GM15510 (cell line): ENCODE data around the gene ABCD1.

ENCODE experiments used
- POLR2A ChIP-seq: IDR thresholded peaks from 3 replicates; pipeline ENCODE4 v1.6.1; 2011; ENCODE audit warnings: borderline replicate concordance; ENCODE audit not compliant: insufficient read length; ENCODE audit errors: extremely low read depth

ABCD1 gene

GRCh38 chrX:153744210-153745066 is 19.8 kb downstream of the ABCD1 start:
- TF ChIP-seq POLR2A, result no peak

DNA sequence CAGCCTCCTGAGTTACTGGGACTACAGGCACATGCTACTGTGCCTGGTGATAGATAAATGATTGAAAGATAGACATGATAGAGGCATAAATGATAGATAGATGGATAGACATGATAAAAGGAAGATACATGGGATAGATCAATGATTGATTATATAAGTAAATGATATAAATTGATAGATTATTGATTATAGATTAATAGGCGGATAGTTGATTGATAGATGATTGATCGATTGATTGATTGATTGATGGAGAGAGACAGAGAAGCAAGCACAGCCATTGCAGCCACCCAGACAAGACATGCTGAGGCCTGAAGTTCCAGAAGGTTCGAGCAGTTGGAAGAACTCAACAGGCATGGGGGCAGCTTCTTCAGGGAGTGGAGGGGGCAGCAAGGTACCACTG is 21.7 kb downstream of the ABCD1 start:
- no peak for TF ChIP-seq POLR2A

DNA sequence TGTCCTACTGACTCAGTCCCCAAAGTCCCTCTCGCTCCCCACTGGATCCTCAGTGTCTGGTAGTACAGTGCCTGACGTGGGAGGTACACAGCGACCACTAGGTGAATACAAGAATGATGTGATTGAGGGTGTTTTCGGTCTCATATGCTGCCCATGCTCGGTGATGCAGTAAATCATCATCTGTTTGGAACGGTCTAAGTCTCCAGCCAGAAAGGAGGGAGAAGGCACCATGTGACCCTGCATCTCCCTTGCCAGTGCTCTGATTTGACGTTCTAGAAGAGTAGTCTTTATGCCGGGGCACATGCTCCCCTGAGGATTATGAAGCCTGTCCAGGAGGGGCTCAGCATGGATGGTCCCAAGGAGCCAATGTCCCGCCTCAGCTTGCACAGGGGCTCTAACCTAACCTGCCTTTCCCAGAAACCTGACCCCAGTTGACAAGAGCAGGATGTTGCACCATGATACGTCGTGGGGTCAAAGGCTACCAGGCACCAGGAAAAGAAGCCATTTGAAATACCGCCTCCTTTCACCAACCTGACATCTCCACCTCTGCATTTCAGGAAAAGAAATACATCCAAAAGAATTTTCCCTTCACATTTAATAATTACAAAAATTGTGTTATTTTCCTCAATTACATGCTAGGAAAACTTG is 25.6 kb downstream of the ABCD1 start:
- no peak for TF ChIP-seq POLR2A

- TF ChIP-seq POLR2A, result no peak
Observed at GRCh38 chrX:153755136-153755535, 30.5 kb downstream of the ABCD1 start.

GRCh38 chrX:153761863-153762262 is 37.2 kb downstream of the ABCD1 start:
- no peak for TF ChIP-seq POLR2A

GRCh38 chrX:153762626-153763173 is 38.0 kb downstream of the ABCD1 start:
- no peak for TF ChIP-seq POLR2A

- TF ChIP-seq POLR2A, result no peak
Observed at GRCh38 chrX:153763298-153763932, 38.8 kb downstream of the ABCD1 start.

DNA sequence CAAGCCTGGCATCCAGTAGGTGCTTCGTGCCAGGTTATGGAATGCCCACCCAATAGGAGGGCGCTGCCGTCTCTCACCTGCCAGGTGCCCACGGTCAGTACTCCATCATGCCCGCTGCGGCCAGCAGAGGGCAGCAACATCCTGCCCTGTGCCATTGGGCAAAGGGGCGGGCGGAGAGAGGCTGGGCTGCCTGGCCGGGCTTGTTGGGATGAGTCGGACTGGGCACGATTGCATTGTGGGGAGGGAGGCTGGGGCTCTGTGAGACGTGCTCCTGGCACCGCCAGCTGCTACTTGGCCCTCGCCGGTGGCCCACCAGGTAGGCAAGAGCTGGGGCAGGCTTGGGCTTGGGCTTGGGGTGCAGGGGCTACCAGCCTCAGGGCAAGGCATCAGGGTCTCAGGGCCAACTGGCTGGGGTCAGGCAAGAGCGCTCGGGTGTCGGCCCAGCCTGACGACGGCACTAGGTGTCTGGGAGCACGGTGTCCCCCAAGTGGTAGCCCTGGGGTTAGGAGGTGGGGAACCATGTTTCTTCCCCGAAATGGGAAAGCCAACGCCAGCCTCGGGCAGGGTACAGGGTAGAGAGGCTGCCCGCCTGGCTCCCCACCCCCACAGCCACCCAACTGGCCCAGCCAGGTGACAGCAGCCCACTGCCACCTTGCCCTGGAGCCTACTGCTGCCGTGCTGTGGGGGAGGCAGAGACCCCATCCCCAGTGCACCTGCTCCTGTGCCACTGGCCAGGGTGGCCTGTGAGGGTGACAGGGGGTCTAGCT is 39.5 kb downstream of the ABCD1 start, which contains the start of gene PLXNB3:
PLXNB3 (plus strand) TSS at position 261 of the 767 bp plus-strand sequence. CDS start 1,287 bp downstream, outside the sequence.
- TF ChIP-seq POLR2A, result no peak

DNA sequence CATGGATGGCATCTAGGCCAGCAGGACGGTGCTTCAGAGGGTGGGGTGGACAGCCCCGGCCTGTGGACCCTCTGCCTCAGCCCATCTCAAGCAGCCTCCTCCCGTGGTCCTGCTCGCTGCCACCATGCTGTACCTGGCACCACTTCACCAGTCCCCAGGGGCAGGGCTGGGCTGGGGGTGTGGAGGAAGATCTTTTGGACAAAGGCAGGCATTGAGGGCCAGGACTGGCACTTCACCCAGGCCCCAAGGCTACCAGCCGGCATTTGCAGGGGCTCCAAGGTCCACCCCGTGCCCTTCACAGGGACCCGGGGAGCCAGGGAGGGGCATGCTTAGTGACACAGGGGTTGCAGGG is 40.1 kb downstream of the ABCD1 start:
- TF ChIP-seq POLR2A, result no peak

DNA sequence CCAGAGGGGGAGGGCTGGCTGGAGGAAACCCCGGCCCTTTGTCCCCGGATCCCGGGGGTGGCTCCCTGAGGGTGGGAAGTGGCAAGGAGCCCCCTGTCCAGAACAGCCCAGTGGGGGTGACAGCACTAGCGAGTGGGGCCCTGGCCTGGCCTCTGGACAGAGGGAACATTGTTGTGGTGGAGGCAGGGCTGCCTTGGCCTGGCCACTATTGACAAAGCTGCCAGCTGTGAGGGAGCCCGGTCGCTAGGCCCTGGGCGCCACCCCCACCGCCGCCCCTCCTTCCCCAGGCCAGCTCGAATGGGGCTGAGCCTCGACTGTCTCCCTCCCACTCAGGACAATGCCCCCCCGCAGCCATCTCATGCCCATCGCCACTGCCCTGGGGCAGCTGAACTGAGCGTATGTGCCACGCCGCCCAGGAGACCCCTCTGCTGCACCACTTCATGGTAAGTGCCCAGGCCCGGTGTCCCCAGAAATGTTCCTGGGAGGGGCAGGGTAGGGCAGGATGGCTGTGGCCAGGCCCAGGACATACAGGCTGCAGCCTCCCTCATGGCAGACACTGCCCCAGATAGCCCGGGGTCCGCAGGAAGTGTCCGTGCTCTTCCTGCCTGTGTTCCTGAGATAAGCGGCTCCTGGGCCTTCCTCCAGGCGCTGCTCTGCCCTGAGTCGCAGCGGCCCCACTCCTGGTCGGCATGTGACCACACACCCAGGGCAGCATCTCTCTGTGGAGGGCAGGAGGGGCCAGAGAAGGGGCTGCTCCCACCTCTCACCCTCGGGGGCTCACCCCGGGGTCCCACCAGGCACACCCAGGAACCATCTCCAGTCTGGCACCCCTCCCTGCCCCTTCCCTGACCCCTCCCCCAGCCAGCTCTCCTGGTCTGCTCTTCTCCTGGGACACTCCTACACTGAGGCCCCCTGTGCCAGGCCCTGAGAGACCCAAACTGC is 40.8 kb downstream of the ABCD1 start:
- no peak for TF ChIP-seq POLR2A

GRCh38 chrX:153766098-153766817 is 41.6 kb downstream of the ABCD1 start:
- no peak for TF ChIP-seq POLR2A

DNA sequence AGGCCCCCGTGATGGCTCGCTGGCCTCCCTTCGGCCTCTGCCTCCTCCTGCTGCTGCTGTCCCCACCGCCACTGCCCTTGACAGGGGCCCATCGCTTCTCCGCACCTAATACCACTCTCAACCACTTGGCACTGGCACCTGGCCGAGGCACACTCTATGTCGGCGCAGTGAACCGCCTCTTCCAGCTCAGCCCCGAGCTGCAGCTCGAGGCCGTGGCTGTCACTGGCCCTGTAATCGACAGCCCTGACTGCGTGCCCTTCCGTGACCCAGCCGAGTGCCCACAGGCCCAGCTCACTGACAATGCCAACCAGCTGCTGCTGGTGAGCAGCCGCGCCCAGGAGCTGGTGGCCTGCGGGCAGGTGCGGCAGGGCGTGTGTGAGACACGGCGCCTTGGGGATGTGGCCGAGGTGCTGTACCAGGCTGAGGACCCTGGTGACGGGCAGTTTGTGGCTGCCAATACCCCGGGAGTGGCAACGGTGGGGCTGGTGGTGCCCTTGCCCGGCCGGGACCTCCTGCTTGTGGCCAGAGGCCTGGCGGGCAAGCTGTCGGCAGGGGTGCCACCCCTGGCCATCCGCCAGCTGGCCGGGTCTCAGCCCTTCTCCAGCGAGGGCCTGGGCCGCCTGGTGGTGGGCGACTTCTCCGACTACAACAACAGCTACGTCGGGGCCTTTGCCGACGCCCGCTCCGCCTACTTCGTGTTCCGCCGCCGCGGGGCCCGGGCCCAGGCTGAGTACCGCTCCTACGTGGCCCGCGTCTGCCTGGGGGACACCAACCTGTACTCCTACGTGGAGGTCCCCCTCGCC is 42.4 kb downstream of the ABCD1 start:
- TF ChIP-seq POLR2A, result no peak
